OCI-LY7 (cell line): Measurements from ENCODE around the gene OR6C65.
"Not testable (repeated sequence)": the region's sequence is repeated elsewhere in the genome, so short reads cannot be mapped to it uniquely, and the experiment has no call there.

Source experiments
- EZH2phosphoT487 ChIP-seq: fragments of 200-600 bp; sonication (generic); IDR thresholded peaks from 2 replicates; pipeline ENCODE4 v1.6.1; 2018; ENCODE audit warnings: low read depth, borderline replicate concordance, mild to moderate bottlenecking, mixed run types, antibody characterized with exemption, low read length, moderate library complexity, mixed read lengths
- TF ChIP-seq, protein P1 (sequence below): fragments of 200-600 bp; sonication (generic); conservative IDR thresholded peaks from 2 replicates; pipeline ENCODE4 v1.5.1; 2014; ENCODE audit warnings: mild to moderate bottlenecking, antibody characterized with exemption, low read length, moderate library complexity, mixed read lengths

- TF ChIP-seq, protein P1, sequence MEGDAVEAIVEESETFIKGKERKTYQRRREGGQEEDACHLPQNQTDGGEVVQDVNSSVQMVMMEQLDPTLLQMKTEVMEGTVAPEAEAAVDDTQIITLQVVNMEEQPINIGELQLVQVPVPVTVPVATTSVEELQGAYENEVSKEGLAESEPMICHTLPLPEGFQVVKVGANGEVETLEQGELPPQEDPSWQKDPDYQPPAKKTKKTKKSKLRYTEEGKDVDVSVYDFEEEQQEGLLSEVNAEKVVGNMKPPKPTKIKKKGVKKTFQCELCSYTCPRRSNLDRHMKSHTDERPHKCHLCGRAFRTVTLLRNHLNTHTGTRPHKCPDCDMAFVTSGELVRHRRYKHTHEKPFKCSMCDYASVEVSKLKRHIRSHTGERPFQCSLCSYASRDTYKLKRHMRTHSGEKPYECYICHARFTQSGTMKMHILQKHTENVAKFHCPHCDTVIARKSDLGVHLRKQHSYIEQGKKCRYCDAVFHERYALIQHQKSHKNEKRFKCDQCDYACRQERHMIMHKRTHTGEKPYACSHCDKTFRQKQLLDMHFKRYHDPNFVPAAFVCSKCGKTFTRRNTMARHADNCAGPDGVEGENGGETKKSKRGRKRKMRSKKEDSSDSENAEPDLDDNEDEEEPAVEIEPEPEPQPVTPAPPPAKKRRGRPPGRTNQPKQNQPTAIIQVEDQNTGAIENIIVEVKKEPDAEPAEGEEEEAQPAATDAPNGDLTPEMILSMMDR: not testable (repeated sequence)
- not testable (repeated sequence) for TF ChIP-seq EZH2phosphoT487
Observed at GRCh38 chr12:55355338-55355737, 45.0 kb upstream of the OR6C65 start.
